Pancreas (tissue), 10 donors: ENCODE measurements around the gene FAM168A. TPM values are rescaled to one million over a fixed set of nuclear protein-coding genes. Genes with fewer than 3 reads are reported as not detected.

Source experiments
- ATAC-seq, 4 donors: fragments of 200-7000 bp; cut with Tn5 transposase; one replicate each; pipeline versions ENCODE4 v1.8.0 to v1.9.1; 2020; ENCODE audit warnings: mild to moderate bottlenecking in 4 of 4, moderate library complexity in 4 of 4
- DNase-seq, 6 donors: peaks; one replicate each; pipeline ENCODE4 v3.0.0-alpha.2; 2020
- FAIRE-seq: peaks from 2 replicates; lab custom pipeline; 2012; peaks lifted over from hg19 to GRCh38; lab: Jason Lieb, UNC
- H3K27ac ChIP-seq, 4 donors: fragments of 200-600 bp; sonication (generic); 1 replicate in 3 of 4; 2 replicates in 1 of 4; pipeline versions ENCODE4 v1.5.0 to v1.8.0; 2020
- H3K27me3 ChIP-seq, 4 donors: fragments of 200-600 bp; one replicate each; pipeline ENCODE4 v1.8.0; 2021
- H3K36me3 ChIP-seq, 3 donors: fragments of 200-600 bp; sonication (generic) in 1 of 3; one replicate each; pipeline versions ENCODE4 v1.5.0 to v1.8.0; 2020 to 2021
- H3K4me1 ChIP-seq, 3 donors: fragments of 200-600 bp; one replicate each; pipeline ENCODE4 v1.8.0; 2021
- H3K4me3 ChIP-seq, 4 donors: fragments of 200-600 bp; sonication (generic) in 2 of 4; one replicate each; pipeline versions ENCODE4 v1.5.0 to v1.8.0; 2020 to 2021
- H3K9me3 ChIP-seq, 4 donors: fragments of 200-600 bp; one replicate each; pipeline ENCODE4 v1.8.0; 2021
- CTCF ChIP-seq, 4 donors: fragments of 200-600 bp; sonication (generic) in 3 of 4; IDR thresholded peaks; one replicate each; pipeline versions ENCODE4 v1.5.0 to v1.8.0; 2021; ENCODE audit warnings: antibody characterized with exemption in 4 of 4
- WGBS, 2 donors: extraction: QIAGEN DNeasy Blood & Tissue Kit; methylation state at CpG; one replicate each; pipeline ENCODE4 v1.1.7; 2013; 5-methylcytosine and 5-hydroxymethylcytosine counted together
- intact Hi-C, 3 donors: fragments of 100-400 bp; cut with DNase I; formaldehyde crosslinking; loops; one replicate each; pipeline versions ENCODE4 v1.11.1 to v1.14.2; 2022
- polyA plus RNA-seq, 2 donors: library from polyadenylated mRNA; stranded (reverse); fragments of 200-250 nt; gene quantifications; one replicate each; pipeline ENCODE4 v1.2.3, GENCODE V29; 2013
- total RNA-seq, 6 donors: library from RNA; stranded (reverse); fragmentation: NEBNext Ultra II Directional in 4 of 6; extraction: Animal tissue kit (Norgen Biotek cat#: 25700) in 4 of 6; gene quantifications; one replicate each; pipeline versions ENCODE4 v1.2.1 to v1.2.4, GENCODE V29; 2021 to 2023
- donor health status: healthy with polysubstance abuse.
- donor health status: DM: no; HTN: no; CAD: no; lungs with moderate emphysema.
- donor health status: DM: no; HTN: no; CAD: no.
- donor health status: control.
- donor health status: control.
- donor health status: Bipolar disorder and iron deficiency.
- donor health status: DM: yes; HTN: yes; CAD: no.
- donor health status: DM: no; HTN: no; CAD: no.
- donor health status: DM: no; HTN: no; CAD: no.
- donor health status: DM: yes; HTN: yes; CAD: no.

FAM168A gene, protein sequence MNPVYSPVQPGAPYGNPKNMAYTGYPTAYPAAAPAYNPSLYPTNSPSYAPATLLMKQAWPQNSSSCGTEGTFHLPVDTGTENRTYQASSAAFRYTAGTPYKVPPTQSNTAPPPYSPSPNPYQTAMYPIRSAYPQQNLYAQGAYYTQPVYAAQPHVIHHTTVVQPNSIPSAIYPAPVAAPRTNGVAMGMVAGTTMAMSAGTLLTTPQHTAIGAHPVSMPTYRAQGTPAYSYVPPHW
- total RNA-seq (10 to 100 TPM; 11.5 to 22.5 (median 14.5) TPM), polyA plus RNA-seq (1 to 10 TPM; 4.9 to 6.3 TPM)

DNA sequence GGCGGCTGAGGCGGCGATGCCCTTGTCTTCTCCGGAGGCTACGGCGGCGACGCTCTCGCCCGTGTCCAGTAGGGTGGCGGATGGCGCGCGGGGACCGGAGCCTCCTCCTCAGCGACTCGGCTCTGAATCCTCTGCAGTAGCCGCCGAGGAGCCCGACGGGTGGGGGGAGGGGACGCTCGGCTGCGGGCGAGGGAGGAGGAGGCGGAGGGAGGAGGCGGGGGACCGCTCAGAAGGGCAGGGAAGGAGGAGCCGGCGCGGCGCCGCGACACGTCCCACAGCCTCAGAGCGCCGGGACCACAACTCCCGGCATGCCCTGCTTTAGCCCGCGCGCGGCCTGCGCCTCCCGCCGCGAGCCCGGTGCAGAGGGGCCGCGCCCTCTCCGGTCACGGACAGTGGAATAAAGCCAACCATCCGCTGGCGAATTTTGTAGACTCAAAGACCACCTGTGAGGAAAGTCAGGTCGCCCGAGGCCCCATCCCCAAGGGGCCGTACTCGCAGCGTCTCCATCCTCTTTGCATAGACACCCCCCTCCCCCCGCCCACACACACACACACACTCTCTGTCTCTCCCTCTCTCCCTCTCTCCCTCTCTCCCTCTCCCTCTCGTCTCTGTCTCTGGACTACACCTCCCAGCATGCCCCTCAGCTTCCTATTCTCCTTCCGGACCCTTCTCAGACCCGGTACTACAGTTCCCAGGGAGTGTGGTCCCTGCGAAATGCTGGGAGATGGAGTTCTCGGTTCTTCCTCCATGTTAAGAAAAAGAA is at the start of gene FAM168A:
Gene FAM168A (minus strand): TSS at position 157 of the 763 bp plus-strand sequence. CDS start 129,638 bp downstream, outside the sequence.
- Histone ChIP-seq H3K4me3 (peak within 1 kb of the TSS; percentile 40 to 82 (median 78)), H3K36me3 (no peaks in the 10 kb centered on the region), H3K4me1 (peaks cover 0 to 12% (median 0%) of the 10 kb centered on the region in 3 donors), H3K9me3 (no peaks in the 10 kb centered on the region), H3K27ac (peak within 1 kb of the TSS; percentile 39 to 78 (median 63)), H3K27me3 (no peaks in the 10 kb centered on the region)
- intact Hi-C loops, result no loop called here
- ATAC-seq (peak; percentile 96 to 98 (median 97)), FAIRE-seq (peak; percentile 74), DNase-seq (peak; percentile 95 to 98 (median 96))
- 0 to 1% methylated on average over 51 to 64 of the region's 64 CpGs for WGBS, 2 donors
- peak in 2 of 4 donors; percentile 7 to 21 for TF ChIP-seq CTCF (IDR thresholded peaks at IDR 0.05)

- peak overlapping the region in 2 of 4 donors; percentile 41 to 46 for H3K4me3 ChIP-seq
- intact Hi-C loops, result no loop called here
- no peaks in the 10 kb centered on the region for H3K36me3 ChIP-seq
- ATAC-seq (peak; percentile 99 to 100 (median 99)), FAIRE-seq (no peak), DNase-seq (peak; percentile 91 to 97 (median 94))
- 4 to 5% methylated on average over 21 to 23 of the region's 23 CpGs for WGBS, 2 donors
- H3K27me3 ChIP-seq, result no peaks in the 10 kb centered on the region
- no peak for TF ChIP-seq CTCF (IDR thresholded peaks at IDR 0.05)
- H3K27ac ChIP-seq, result peak overlapping the region in 3 of 4 donors; percentile 24 to 33 (median 26)
- no peaks in the 10 kb centered on the region for H3K4me1 ChIP-seq
- H3K9me3 ChIP-seq, result no peaks in the 10 kb centered on the region
These were observed 49.7 kb upstream of the FAM168A start for GRCh38 chr11:73647459-73648100.

- WGBS, 2 donors, result 70 to 72% methylated on average over 26 of the region's 26 CpGs
- intact Hi-C loops, result no loop called here
- Histone ChIP-seq H3K9me3 (no peaks in the 10 kb centered on the region), H3K27ac (peak within 1 kb of the TSS in 1 of 4 donors; percentile 33), H3K4me3 (peak within 1 kb of the TSS in 2 of 4 donors; percentile 41 to 46), H3K36me3 (no peaks in the 10 kb centered on the region), H3K27me3 (no peaks in the 10 kb centered on the region), H3K4me1 (no peaks in the 10 kb centered on the region)
- TF ChIP-seq CTCF (IDR thresholded peaks at IDR 0.05), result no peak
- peak in 2 of 6 donors; percentile 42 to 44 for DNase-seq
- no peak for FAIRE-seq
- no peak for ATAC-seq
These were observed 48.2 kb upstream of the FAM168A start, which contains the start of gene PLEKHB1 for GRCh38 chr11:73645972-73646631. PLEKHB1 (plus strand) TSS chr11:73646581; CDS start chr11:73646609, 28 bp downstream.

GRCh38 chr11:73645121-73645969 is 47.4 kb upstream of the FAM168A start:
- H3K4me3 ChIP-seq, result no peak overlapping the region
- WGBS, 2 donors, result 63 to 65% methylated on average over 16 of the region's 16 CpGs
- ATAC-seq (no peak), DNase-seq (no peak), FAIRE-seq (no peak)
- H3K27me3 ChIP-seq, result no peaks in the 10 kb centered on the region
- H3K27ac ChIP-seq, result no peak overlapping the region
- no peak for TF ChIP-seq CTCF (IDR thresholded peaks at IDR 0.05)
- H3K9me3 ChIP-seq, result no peaks in the 10 kb centered on the region
- H3K36me3 ChIP-seq, result no peaks in the 10 kb centered on the region
- no peaks in the 10 kb centered on the region for H3K4me1 ChIP-seq
- intact Hi-C loops, result no loop called here
